Coronary artery (tissue), 2 donors: ENCODE measurements around the gene MMAB.

Source experiments
- DNase-seq: peaks from one replicate; pipeline ENCODE4 v3.0.0-alpha.2; 2017; ENCODE audit warnings: low spot score
- H3K27ac ChIP-seq, 2 donors: fragments of 200-600 bp; sonication (generic); one replicate each; pipeline ENCODE4 v1.5.1; 2016 to 2019
- H3K4me3 ChIP-seq: fragments of 200-600 bp; sonication (generic); 2 replicates; pipeline ENCODE4 v1.5.1; 2016; ENCODE audit warnings: mild to moderate bottlenecking, moderate library complexity
- TF ChIP-seq, protein P1 (sequence below): fragments of 200-600 bp; sonication (generic); IDR thresholded peaks from one replicate; pipeline ENCODE4 v1.5.1; 2019; ENCODE audit warnings: antibody characterized with exemption

MMAB gene

DNA sequence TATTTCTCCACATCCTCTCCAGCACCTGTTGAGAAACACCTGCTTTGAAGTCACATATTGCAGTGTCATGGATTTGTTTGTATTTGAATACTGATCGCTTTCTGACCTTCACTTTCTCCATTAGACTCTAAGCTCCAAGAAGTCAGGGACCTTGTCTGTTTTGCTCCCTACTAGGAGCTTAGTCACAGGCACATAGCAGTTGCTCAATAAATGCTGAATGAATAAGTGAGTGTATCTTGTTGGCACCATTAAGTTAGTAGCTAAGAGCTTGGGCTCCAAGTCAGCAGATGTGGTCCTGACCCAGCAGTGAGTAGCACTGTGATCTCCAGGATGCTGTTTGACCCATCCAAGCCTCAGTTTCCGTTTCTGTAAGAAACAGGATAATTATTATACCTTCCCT lies 10.4 kb upstream of the MMAB start:
- no peak overlapping the region for H3K27ac ChIP-seq
- no peak for DNase-seq
- no peak overlapping the region for H3K4me3 ChIP-seq
- TF ChIP-seq, protein P1, sequence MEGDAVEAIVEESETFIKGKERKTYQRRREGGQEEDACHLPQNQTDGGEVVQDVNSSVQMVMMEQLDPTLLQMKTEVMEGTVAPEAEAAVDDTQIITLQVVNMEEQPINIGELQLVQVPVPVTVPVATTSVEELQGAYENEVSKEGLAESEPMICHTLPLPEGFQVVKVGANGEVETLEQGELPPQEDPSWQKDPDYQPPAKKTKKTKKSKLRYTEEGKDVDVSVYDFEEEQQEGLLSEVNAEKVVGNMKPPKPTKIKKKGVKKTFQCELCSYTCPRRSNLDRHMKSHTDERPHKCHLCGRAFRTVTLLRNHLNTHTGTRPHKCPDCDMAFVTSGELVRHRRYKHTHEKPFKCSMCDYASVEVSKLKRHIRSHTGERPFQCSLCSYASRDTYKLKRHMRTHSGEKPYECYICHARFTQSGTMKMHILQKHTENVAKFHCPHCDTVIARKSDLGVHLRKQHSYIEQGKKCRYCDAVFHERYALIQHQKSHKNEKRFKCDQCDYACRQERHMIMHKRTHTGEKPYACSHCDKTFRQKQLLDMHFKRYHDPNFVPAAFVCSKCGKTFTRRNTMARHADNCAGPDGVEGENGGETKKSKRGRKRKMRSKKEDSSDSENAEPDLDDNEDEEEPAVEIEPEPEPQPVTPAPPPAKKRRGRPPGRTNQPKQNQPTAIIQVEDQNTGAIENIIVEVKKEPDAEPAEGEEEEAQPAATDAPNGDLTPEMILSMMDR = no peak

- no peak overlapping the region for H3K4me3 ChIP-seq
- no peak for DNase-seq
- no peak overlapping the region for H3K27ac ChIP-seq
- TF ChIP-seq, protein P1 = no peak
These were observed 9.3 kb upstream of the MMAB start for GRCh38 chr12:109582636-109583035.

DNA sequence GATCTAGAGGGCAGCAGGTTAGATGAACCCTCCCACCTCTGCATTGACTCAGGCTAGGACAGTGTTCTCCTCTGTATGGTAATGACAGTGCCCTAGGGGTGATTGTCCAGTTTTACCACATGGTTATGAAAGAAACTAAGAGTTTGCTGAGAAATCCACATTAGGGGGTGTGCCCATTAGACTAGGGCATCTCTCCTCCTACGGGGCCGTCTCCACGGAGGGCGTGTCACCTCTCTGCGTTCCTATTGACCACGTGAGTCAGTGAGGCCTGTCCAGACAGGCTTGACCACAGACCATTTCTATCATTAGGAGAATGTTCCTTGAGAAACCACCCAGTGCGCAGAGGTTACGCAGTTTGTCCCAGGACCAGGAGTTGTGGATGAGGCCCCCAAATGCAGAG lies 8.6 kb upstream of the MMAB start:
- DNase-seq = no peak
- TF ChIP-seq, protein P1 = no peak
- H3K27ac ChIP-seq = no peak overlapping the region
- H3K4me3 ChIP-seq = no peak overlapping the region

DNA sequence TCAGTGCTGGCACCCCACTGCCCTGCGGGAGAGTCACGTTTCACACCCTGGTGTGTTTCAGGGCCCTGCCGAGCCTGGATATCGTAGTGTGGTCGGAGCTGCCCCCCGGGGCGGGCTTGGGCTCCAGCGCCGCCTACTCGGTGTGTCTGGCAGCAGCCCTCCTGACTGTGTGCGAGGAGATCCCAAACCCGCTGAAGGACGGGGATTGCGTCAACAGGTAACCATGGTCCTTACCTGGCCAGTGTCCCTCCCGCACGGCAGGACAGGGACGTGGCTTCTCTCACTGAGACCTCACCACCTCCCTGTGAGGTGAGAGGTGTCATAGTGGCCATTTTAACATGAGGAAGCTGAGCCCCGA lies 8.0 kb upstream of the MMAB start:
- DNase-seq = no peak
- no peak overlapping the region for H3K27ac ChIP-seq
- TF ChIP-seq, protein P1 = no peak
- H3K4me3 ChIP-seq = no peak overlapping the region

DNA sequence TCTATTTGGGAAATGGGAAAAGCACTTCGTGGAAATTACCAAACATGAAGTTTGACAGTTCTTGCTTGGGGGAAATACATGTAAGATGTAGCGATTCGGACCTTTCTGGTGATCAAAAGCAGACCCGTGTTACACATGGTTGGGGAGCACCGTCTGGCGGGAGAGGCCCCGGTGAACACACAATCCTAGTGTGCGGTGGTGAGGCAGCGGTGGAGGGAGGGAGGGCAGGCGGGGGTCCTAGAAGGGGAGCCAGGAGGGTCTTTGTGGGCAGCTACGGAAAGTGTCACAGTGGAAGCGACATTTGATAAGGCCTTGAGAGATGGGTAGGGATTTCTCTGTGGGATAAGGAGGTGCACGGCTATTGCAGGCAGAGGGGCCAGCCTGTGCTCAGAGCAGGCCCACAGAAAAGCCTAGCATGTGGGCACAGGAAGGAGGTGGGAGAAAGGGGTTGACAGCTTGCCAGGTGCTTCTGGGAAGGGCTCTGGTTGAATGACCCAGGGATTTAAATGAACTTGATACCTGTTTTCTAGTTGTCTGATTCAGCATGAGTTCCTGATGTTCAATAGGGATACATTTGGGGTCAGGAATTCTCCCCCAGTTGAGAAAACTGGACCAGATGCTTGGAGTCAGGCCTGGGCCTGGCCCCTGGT lies 7.5 kb upstream of the MMAB start:
- Histone ChIP-seq H3K27ac (no peak overlapping the region), H3K4me3 (no peak overlapping the region)
- TF ChIP-seq, protein P1 = no peak
- no peak for DNase-seq

- Histone ChIP-seq H3K27ac (no peak overlapping the region), H3K4me3 (no peak overlapping the region)
- no peak for DNase-seq
- TF ChIP-seq, protein P1 = no peak
These were observed 7.0 kb upstream of the MMAB start for GRCh38 chr12:109580272-109580671.

- TF ChIP-seq, protein P1 = no peak
These were observed 6.3 kb upstream of the MMAB start for GRCh38 chr12:109579639-109580038.

More at GRCh38 chr12:109579639-109580038, 6.3 kb upstream of the MMAB start:
- Histone ChIP-seq H3K27ac (no peak overlapping the region), H3K4me3 (no peak overlapping the region)
- no peak for DNase-seq
